K562 (cell line): ENCODE results near the gene ZNF844. TPM values are rescaled to one million over a fixed set of nuclear protein-coding genes. Genes with fewer than 3 reads are reported as not detected.
"Not testable (repeated sequence)": the region's sequence is repeated elsewhere in the genome, so short reads cannot be mapped to it uniquely, and the experiment has no call there.

Experiments used
- ATAC-seq: fragments of 200-7000 bp; cut with Tn5 transposase; 3 replicates; pipeline ENCODE4 v1.9.1; 2020; ENCODE audit warnings: moderate library complexity
- BruUV-seq: library from RNA; stranded (reverse); fragments of 400-500 nt; replicated peaks from 2 replicates; lab custom pipeline; 2021; lab: Mats Ljungman, UMichigan
- CTCF ChIA-PET: fragments of 300-600 bp; formaldehyde crosslinking; extraction: SDS; loops from one replicate; lab custom pipeline; 2021; ENCODE audit warnings: low intra/inter-chr PET ratio; lab: Yijun Ruan, JAX
- POLR2A ChIA-PET: fragments of 300-600, 350-650 bp; sonication (Branson Sonifier 250); formaldehyde crosslinking; extraction: SDS; loops from one replicate; lab custom pipeline; 2021; ENCODE audit warnings: antibody characterized with exemption, inconsistent platforms; lab: Yijun Ruan, JAX
- DNase-seq, 4 experiments: peaks; one replicate each; pipeline versions ENCODE4 v3.0.0 to v3.0.0-alpha.2; 2011 to 2018; ENCODE audit warnings: low spot score in 3 of 4, mixed read lengths in 3 of 4; ENCODE audit errors: extremely low read depth in 1 of 4
- FAIRE-seq: peaks from 2 replicates; lab custom pipeline; 2011; peaks lifted over from hg19 to GRCh38; lab: Jason Lieb, UNC
- H2AFZ ChIP-seq: 2 replicates; pipeline ENCODE4 v1.6.0; 2011; ENCODE audit warnings: low read depth, low read length, control low read depth, inconsistent platforms
- H3K27ac ChIP-seq: fragments of 200-600 bp; 3 replicates; pipeline ENCODE4 v1.8.0; 2011; ENCODE audit warnings: low read depth, mild to moderate bottlenecking, control low read depth, inconsistent platforms, low read length, moderate library complexity, mixed read lengths; ENCODE audit errors: extremely low read depth
- H3K27me3 ChIP-seq, 2 experiments: fragments of 300-600 bp in 1 of 2; 2 replicates in 1 of 2; 3 replicates in 1 of 2; pipeline versions ENCODE4 v1.6.0 to v1.8.0; 2011; ENCODE audit warnings: inconsistent platforms in 2 of 2, low read length in 2 of 2, mild to moderate bottlenecking in 1 of 2, mixed read lengths in 1 of 2, moderate library complexity in 1 of 2; ENCODE audit not compliant: control insufficient read depth in 2 of 2, insufficient read depth in 2 of 2
- H3K36me3 ChIP-seq: fragments of 300-600 bp; 3 replicates; pipeline ENCODE4 v1.8.0; 2011; ENCODE audit warnings: mild to moderate bottlenecking, low read length, inconsistent platforms; ENCODE audit not compliant: control insufficient read depth, insufficient read depth
- H3K4me1 ChIP-seq, 2 experiments: fragments of 200-600 bp in 1 of 2; replicated peaks in 1 of 2; 2 replicates in 1 of 2; 3 replicates in 1 of 2; pipeline versions ENCODE4 v1.5.1 to v1.8.0; 2011; ENCODE audit warnings: inconsistent platforms in 2 of 2, low read length in 2 of 2, mild to moderate bottlenecking in 1 of 2, mixed read lengths in 1 of 2, moderate library complexity in 1 of 2; ENCODE audit not compliant: control insufficient read depth in 2 of 2, insufficient read depth in 2 of 2
- H3K4me2 ChIP-seq: 2 replicates; pipeline ENCODE4 v1.6.1; 2011; ENCODE audit warnings: low read length, control low read depth, inconsistent platforms, mixed read lengths; ENCODE audit not compliant: insufficient read depth
- H3K4me3 ChIP-seq: fragments of 200-600 bp; sonication (generic), shearing (Covaris generic); 2 replicates; pipeline ENCODE4 v1.5.1; 2016; ENCODE audit warnings: control low read depth, inconsistent platforms
- H3K79me2 ChIP-seq: fragments of 200-600 bp; 3 replicates; pipeline ENCODE4 v1.8.0; 2011; ENCODE audit warnings: low read length, inconsistent platforms; ENCODE audit not compliant: control insufficient read depth, insufficient read depth
- H3K9ac ChIP-seq, 2 experiments: 2 replicates each; pipeline versions ENCODE4 v1.6.0 to v1.6.1; 2011; ENCODE audit warnings: low read depth in 2 of 2, low read length in 2 of 2, control low read depth in 1 of 2, inconsistent platforms in 1 of 2, mild to moderate bottlenecking in 1 of 2, mixed read lengths in 1 of 2; ENCODE audit not compliant: insufficient read depth in 1 of 2
- H3K9me1 ChIP-seq: one replicate; pipeline ENCODE4 v1.6.0; 2011; ENCODE audit warnings: inconsistent platforms, mild to moderate bottlenecking, low read length, moderate library complexity; ENCODE audit not compliant: control insufficient read depth, insufficient read depth
- H3K9me3 ChIP-seq: replicated peaks from 2 replicates; pipeline ENCODE4 v1.5.1; 2011; ENCODE audit warnings: low read depth, low read length, inconsistent platforms; ENCODE audit not compliant: control insufficient read depth, insufficient read depth
- H4K20me1 ChIP-seq: replicated peaks from 2 replicates; pipeline ENCODE4 v1.6.1; 2011; ENCODE audit warnings: low read length, inconsistent platforms, mixed read lengths; ENCODE audit not compliant: control insufficient read depth, insufficient read depth
- CEBPG ChIP-seq, 3 experiments: fragments of 200-800 bp in 1 of 3; sonication (Bioruptor generic) in 1 of 3; sonication (generic) in 1 of 3; formaldehyde crosslinking in 1 of 3; IDR thresholded peaks in 2 of 3; conservative IDR thresholded peaks in 1 of 3; 2 replicates each; pipeline versions ENCODE4 v1.6.1 to v1.8.0; 2016 to 2022; ENCODE audit warnings: missing compliant biosample characterization in 2 of 3, missing genetic modification characterization in 2 of 3, mild to moderate bottlenecking in 1 of 3, missing genetic modification reagents in 1 of 3
- TRIM24 ChIP-seq, 2 experiments: fragments of 450-650 bp; IDR thresholded peaks; 2 replicates each; pipeline ENCODE4 v1.6.1; 2016
- WGBS: fragments of 100-300 bp; shearing (Covaris generic); methylation state at CpG from one replicate; pipeline ENCODE4 v1.1.6; 2016; ENCODE audit warnings: low coverage, mixed read lengths; ENCODE audit not compliant: insufficient coverage; ENCODE audit errors: missing lambda C conversion rate; 5-methylcytosine and 5-hydroxymethylcytosine counted together
- in situ Hi-C: fragments of 300-500 bp; cut with MboI; formaldehyde crosslinking; loops from 4 replicates; pipeline ENCODE4 v1.15.0; 2018; ENCODE audit warnings: inconsistent platforms, mixed read lengths
- intact Hi-C: fragments of 100-400 bp; cut with micrococcal nuclease; formaldehyde crosslinking; loops from 2 replicates; pipeline ENCODE4 v1.14.2; 2022
- polyA plus RNA-seq, 8 experiments: library from polyadenylated mRNA; depleted of rRNA in 4 of 8; stranded (reverse) in 5 of 8; unstranded in 3 of 8; fragments of >200 nt; fragmentation: Nextera tagmentation in 2 of 8; fragmentation: Illumina TruSeq in 1 of 8; extraction: Ambion mirVana in 2 of 8; extraction: Trizol in 1 of 8; gene quantifications; 2 replicates each; pipeline versions ENCODE4 v1.2.1 to v1.2.3, GENCODE V29; 2011 to 2014; ENCODE audit warnings: inconsistent platforms in 1 of 8, missing spikeins in 1 of 8
- total RNA-seq, 7 experiments: library from RNA; depleted of rRNA in 6 of 7; stranded (reverse); fragments of >200 nt in 6 of 7; fragmentation: Illumina TruSeq in 2 of 7; extraction: Trizol in 2 of 7; gene quantifications; 2 replicates each; pipeline versions ENCODE4 v1.2.1 to v1.2.3, GENCODE V29; 2011 to 2021; ENCODE audit warnings: low replicate concordance in 1 of 7
- TF ChIP-seq, protein P1 (sequence below), 2 experiments: fragments of 450-650 bp in 1 of 2; sonication (generic) in 1 of 2; formaldehyde crosslinking in 1 of 2; IDR thresholded peaks in 1 of 2; conservative IDR thresholded peaks in 1 of 2; 2 replicates each; pipeline versions ENCODE4 v1.6.1 to v1.8.1; 2016 to 2023; ENCODE audit warnings: mild to moderate bottlenecking in 2 of 2, moderate library complexity in 2 of 2, inconsistent platforms in 1 of 2, missing genetic modification reagents in 1 of 2

The ZNF844 gene
- total and polyA plus RNA-seq, 9 of the 15 experiments (the other 6 are each of a cell fraction or from before 2014, with no cell fraction given) = 0.80 to 4.5 (median 2.2) TPM

DNA sequence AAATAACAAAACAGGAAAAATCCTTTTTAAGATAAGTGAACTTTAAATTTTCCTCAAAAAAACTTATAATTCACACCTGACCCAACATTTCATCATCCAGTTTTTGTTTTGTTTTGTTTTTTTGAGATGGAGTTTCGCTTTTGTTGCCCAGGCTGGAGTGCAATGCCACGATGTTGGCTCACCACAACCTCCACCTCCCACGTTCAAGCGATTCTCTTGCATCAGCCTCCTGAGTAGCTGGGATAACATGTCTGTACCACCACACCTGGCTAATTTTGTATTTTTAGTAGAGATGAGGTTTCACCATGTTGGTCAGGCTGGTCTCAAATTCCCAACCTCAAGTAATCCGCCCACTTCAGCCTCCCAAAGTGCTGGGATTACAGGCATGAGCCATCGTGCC lies 18.8 kb downstream of the ZNF844 start:
- ATAC-seq; H3K9me1 ChIP-seq; BruUV-seq; in situ Hi-C loops; H3K9me3 ChIP-seq; H3K27me3 ChIP-seq; CTCF ChIA-PET; DNase-seq; H3K27ac ChIP-seq; H4K20me1 ChIP-seq; H3K4me1 ChIP-seq; H2AFZ ChIP-seq; H3K9ac ChIP-seq; FAIRE-seq; H3K36me3 ChIP-seq; H3K4me3 ChIP-seq; intact Hi-C loops; H3K4me2 ChIP-seq; H3K79me2 ChIP-seq; TF ChIP-seq CEBPG (CRISPR knock-in tag; IDR thresholded peaks at IDR 0.05): not testable (repeated sequence)
- POLR2A ChIA-PET = interaction anchor here (0.7 kb wide), 1 partner anchor 255 kb away, joined by 4 read pairs; no protein-coding TSS in a partner anchor
- 20% methylated on average over 6 of the region's 6 CpGs for WGBS
- TF ChIP-seq CEBPG (tag; conservative IDR thresholded peaks at IDR 0.05 in 1 of 2, IDR thresholded peaks at IDR 0.05 in 1 of 2) = peak in 1 of 2 experiments; percentile 45; a peak in 2 of 4 replicates
- TF ChIP-seq TRIM24 (IDR thresholded peaks at IDR 0.05) = 0 out of 4 replicates have a peak, but pooled peaks of 1 of the 2 experiments have one; percentile 38
- TF ChIP-seq, protein P1, sequence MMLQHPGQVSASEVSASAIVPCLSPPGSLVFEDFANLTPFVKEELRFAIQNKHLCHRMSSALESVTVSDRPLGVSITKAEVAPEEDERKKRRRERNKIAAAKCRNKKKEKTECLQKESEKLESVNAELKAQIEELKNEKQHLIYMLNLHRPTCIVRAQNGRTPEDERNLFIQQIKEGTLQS (IDR thresholded peaks at IDR 0.05) = peak; percentile 27; the same call in 1 of the 2 replicates
- TF ChIP-seq, protein P1 (CRISPR knock-in tag; conservative IDR thresholded peaks at IDR 0.05) = not testable (repeated sequence)
